Activated CD8-positive, alpha-beta T cell treated with anti-CD3 and anti-CD28 coated beads for 36 hours (primary cell): ENCODE results near the gene DENND4A. TPM values are rescaled to one million over a fixed set of nuclear protein-coding genes. Genes with fewer than 3 reads are reported as not detected.
A peak's percentile ranks its signal among the peaks of the same experiment; 100 is the strongest.
"Not testable (repeated sequence)": the region's sequence is repeated elsewhere in the genome, so short reads cannot be mapped to it uniquely, and the experiment has no call there.

ENCODE experiments used
- ATAC-seq: fragments of 200-7000 bp; cut with Tn5 transposase; one replicate; pipeline ENCODE4 v1.10.0; 2021; ENCODE audit warnings: mild to moderate bottlenecking, moderate library complexity
- CTCF ChIA-PET: fragments of 350-600 bp; sonication (Branson Sonifier 250); formaldehyde crosslinking; loops from one replicate; lab custom pipeline; 2021; ENCODE audit warnings: antibody characterized with exemption; lab: Charles Lee
- POLR2A ChIA-PET: fragments of 350-600 bp; sonication (Branson Sonifier 250); formaldehyde crosslinking; loops from one replicate; lab custom pipeline; 2021; ENCODE audit warnings: antibody characterized with exemption; lab: Charles Lee
- DNase-seq: peaks from one replicate; pipeline ENCODE4 v3.0.0-alpha.2; 2020
- H3K27ac Mint-ChIP-seq: one replicate; pipeline ENCODE4 v1.8.0; 2021; ENCODE audit warnings: mild to moderate bottlenecking, mixed read lengths
- H3K27me3 Mint-ChIP-seq: one replicate; pipeline ENCODE4 v1.8.0; 2021; ENCODE audit warnings: mixed read lengths
- H3K36me3 Mint-ChIP-seq: one replicate; pipeline ENCODE4 v1.8.0; 2021; ENCODE audit warnings: low read depth, mixed read lengths
- H3K4me1 Mint-ChIP-seq: one replicate; pipeline ENCODE4 v1.8.0; 2021; ENCODE audit warnings: low read depth, mixed read lengths
- H3K4me3 Mint-ChIP-seq: one replicate; pipeline ENCODE4 v1.8.0; 2021; ENCODE audit warnings: mild to moderate bottlenecking, moderate library complexity, mixed read lengths
- H3K9me3 Mint-ChIP-seq: one replicate; pipeline ENCODE4 v1.8.0; 2021; ENCODE audit warnings: mixed read lengths
- intact Hi-C: fragments of 100-400 bp; cut with micrococcal nuclease; formaldehyde crosslinking; loops from one replicate; pipeline ENCODE4 v1.10.0; 2022
- total RNA-seq, 2 experiments: library from RNA; stranded (reverse); gene quantifications; one replicate each; pipeline ENCODE4 v1.2.3, GENCODE V29; 2021
- TF ChIP-seq, protein P1 (sequence below): fragments of 200-600 bp; IDR thresholded peaks from one replicate; pipeline ENCODE4 v1.8.0; 2022; ENCODE audit warnings: antibody characterized with exemption, mild to moderate bottlenecking

The DENND4A gene
- total RNA-seq, 2 experiments from 2014 or later, result 53.1 to 54.7 TPM

DNA sequence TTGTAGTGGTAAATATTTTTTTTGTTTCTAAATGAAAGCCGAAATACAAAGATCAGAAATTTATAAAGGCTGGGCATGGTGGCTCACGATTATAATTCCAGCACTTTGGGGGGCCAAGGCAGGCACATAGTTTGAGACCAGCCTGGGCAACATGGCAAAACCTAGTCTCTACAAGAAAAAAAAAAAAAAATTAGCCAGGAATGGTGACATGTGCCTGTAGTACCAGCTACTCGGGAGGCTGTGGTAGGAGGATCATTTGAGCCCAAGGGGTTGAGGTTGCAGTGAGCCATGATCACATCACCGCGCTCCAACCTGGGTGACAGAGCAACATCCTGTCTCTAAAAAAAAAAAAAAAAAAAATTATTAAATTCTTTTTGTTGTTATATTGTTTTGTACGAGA lies 6.9 kb downstream of the DENND4A start:
- CTCF ChIA-PET, result no interaction called here
- H3K27me3 Mint-ChIP-seq, result no peaks in the 10 kb centered on the region
- H3K4me3 Mint-ChIP-seq, result no peak overlapping the region
- intact Hi-C loops, result no loop called here
- peaks cover 30% of the 10 kb centered on the region for H3K36me3 Mint-ChIP-seq
- no peaks in the 10 kb centered on the region for H3K9me3 Mint-ChIP-seq
- H3K27ac Mint-ChIP-seq, result no peak overlapping the region
- peaks cover 44% of the 10 kb centered on the region for H3K4me1 Mint-ChIP-seq
- TF ChIP-seq, protein P1, sequence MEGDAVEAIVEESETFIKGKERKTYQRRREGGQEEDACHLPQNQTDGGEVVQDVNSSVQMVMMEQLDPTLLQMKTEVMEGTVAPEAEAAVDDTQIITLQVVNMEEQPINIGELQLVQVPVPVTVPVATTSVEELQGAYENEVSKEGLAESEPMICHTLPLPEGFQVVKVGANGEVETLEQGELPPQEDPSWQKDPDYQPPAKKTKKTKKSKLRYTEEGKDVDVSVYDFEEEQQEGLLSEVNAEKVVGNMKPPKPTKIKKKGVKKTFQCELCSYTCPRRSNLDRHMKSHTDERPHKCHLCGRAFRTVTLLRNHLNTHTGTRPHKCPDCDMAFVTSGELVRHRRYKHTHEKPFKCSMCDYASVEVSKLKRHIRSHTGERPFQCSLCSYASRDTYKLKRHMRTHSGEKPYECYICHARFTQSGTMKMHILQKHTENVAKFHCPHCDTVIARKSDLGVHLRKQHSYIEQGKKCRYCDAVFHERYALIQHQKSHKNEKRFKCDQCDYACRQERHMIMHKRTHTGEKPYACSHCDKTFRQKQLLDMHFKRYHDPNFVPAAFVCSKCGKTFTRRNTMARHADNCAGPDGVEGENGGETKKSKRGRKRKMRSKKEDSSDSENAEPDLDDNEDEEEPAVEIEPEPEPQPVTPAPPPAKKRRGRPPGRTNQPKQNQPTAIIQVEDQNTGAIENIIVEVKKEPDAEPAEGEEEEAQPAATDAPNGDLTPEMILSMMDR, result no peak
- ATAC-seq, result no peak
- DNase-seq, result peak; percentile 31
- POLR2A ChIA-PET, result interaction anchor here (0.6 kb wide), 1 partner anchor 17 kb away, joined by 3 read pairs; no protein-coding TSS in a partner anchor

DNA sequence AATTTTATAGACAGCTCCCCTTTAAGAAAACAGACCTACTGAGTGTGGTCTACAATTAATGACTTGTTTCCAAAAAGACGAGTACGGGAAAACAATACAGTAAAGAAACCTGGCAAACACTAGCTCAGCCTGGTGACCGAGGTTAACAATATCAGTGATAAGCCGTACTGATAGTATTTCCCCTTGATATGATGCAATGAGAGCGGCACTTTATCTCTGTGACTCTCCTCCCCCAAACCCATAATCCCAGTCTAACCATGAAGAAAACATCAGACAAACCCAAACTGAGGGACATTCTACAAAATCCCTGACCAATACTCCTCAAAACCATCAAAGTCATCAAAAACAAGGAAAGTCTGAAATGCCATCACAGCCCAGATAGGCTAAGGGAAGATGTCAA lies 8.2 kb downstream of the DENND4A start:
- POLR2A ChIA-PET, result interaction anchor here (0.6 kb wide), 1 partner anchor 275 kb away, joined by 3 read pairs; no protein-coding TSS in a partner anchor
- Mint-ChIP-seq H3K27me3 (no peaks in the 10 kb centered on the region), H3K4me3 (no peak overlapping the region), H3K9me3 (no peaks in the 10 kb centered on the region), H3K36me3 (peaks cover 29% of the 10 kb centered on the region), H3K27ac (no peak overlapping the region), H3K4me1 (peaks cover 32% of the 10 kb centered on the region)
- intact Hi-C loops, result no loop called here
- TF ChIP-seq, protein P1, result no peak
- ATAC-seq, result no peak
- CTCF ChIA-PET, result no interaction called here
- DNase-seq, result no peak

DNA sequence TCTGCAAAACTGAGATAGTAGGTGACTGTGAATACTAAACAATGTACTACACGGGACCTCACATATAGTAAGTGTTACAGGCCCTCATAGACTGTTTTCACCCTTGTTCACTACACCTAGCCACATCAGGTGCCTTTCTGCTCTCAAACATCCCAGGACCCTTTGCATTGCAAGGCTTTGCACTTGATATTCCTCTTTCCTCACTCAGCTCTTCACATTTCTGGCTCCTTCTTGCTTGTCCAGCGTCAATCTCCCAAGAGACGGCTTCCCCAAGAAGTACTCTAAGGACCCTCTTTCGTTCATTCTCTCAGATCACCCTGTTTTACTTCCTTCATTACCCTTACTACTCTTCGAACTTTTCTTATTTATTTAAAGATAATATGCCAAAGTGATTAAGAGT lies 10.0 kb downstream of the DENND4A start:
- Mint-ChIP-seq H3K36me3 (peaks cover 23% of the 10 kb centered on the region), H3K4me3 (no peak overlapping the region), H3K27ac (no peak overlapping the region), H3K9me3 (no peaks in the 10 kb centered on the region), H3K27me3 (no peaks in the 10 kb centered on the region), H3K4me1 (peaks cover 31% of the 10 kb centered on the region)
- intact Hi-C loops, result no loop called here
- ATAC-seq, result no peak
- TF ChIP-seq, protein P1, result no peak
- DNase-seq, result no peak
- CTCF ChIA-PET, result no interaction called here
- POLR2A ChIA-PET, result interaction anchor here (0.6 to 1.8 kb wide), 2 partner anchors 9 to 65 kb away, joined by 3 to 5 read pairs; no protein-coding TSS in a partner anchor

DNA sequence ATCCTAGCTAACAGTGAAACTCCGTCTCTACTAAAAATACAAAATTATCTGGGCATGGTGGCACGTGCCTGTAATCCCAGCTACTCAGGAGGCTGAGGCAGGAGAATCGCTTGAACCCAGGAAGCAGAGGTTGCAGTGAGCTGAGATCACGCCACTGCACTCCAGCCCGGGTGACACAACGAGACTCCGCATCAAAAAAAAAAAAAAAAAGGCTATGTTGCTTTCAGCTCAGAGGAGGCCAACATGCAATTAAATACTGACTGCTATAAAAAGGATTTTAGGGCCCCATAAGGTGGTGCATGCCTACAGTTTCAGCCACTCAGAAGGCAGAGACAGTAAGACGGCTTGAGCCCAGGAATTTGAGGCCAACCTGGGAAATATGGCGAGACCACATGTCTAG lies 13.4 kb downstream of the DENND4A start:
- H3K27me3 Mint-ChIP-seq, intact Hi-C loops, H3K9me3 Mint-ChIP-seq: not testable (repeated sequence)
- DNase-seq, result peak; percentile 20
- peak overlapping the region; percentile 15 for H3K4me3 Mint-ChIP-seq
- peaks cover 26% of the 10 kb centered on the region for H3K36me3 Mint-ChIP-seq
- peak; percentile 62 for ATAC-seq
- peak overlapping the region; percentile 74 for H3K27ac Mint-ChIP-seq
- H3K4me1 Mint-ChIP-seq, result peaks cover 26% of the 10 kb centered on the region
- ChIA-PET CTCF (interaction anchor here (0.9 to 1.6 kb wide), 5 partner anchors 12 to 140 kb away, joined by 3 to 5 read pairs (median 3); no protein-coding TSS in a partner anchor), POLR2A (interaction anchor here (0.8 to 4.6 kb wide), 4 partner anchors 9 to 22 kb away, joined by 3 to 30 read pairs (median 4); partner anchors contain the start of gene DENND4A)

DNA sequence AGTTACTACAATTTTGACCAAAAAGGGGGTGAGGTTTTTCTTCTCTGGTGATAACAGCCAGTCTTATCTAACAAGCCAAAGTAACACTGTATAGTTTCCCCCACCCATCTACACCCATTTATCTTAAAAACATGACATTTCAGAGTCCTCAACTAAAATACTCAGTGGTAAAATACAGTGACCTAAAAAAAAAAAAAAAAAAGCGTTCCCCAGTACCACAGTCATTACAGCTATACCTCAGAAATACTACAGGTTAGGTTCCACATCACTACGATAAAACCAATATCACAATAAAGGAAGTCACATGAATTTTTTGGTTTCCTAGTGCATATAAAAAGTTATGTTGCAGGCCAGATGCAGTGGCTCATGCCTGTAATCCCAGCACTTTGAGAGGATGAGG lies 13.8 kb downstream of the DENND4A start:
- CTCF ChIA-PET, result interaction anchor here (1.2 to 1.6 kb wide), 4 partner anchors 11 to 140 kb away, joined by 3 to 5 read pairs (median 3); no protein-coding TSS in a partner anchor
- Mint-ChIP-seq H3K27ac (peak overlapping the region; percentile 74), H3K4me1 (peaks cover 31% of the 10 kb centered on the region), H3K27me3 (no peaks in the 10 kb centered on the region), H3K36me3 (peaks cover 27% of the 10 kb centered on the region), H3K9me3 (no peaks in the 10 kb centered on the region), H3K4me3 (peak overlapping the region; percentile 15)
- DNase-seq (no peak), ATAC-seq (peak; percentile 66)
- POLR2A ChIA-PET, result interaction anchor here (0.8 to 4.6 kb wide), 5 partner anchors 10 to 57 kb away, joined by 3 to 30 read pairs (median 3); partner anchors contain the start of gene DENND4A
- TF ChIP-seq, protein P1, result no peak
- intact Hi-C loops, result no loop called here
